ENCODE data around the gene NMRAL1.

NMRAL1 gene

GRCh38 chr16:4433914-4434787 is 40.3 kb downstream of the NMRAL1 start:
- no peak for TF ChIP-seq GATA3 (IDR thresholded peaks at IDR 0.05; ENCODE audit: low read depth, low read length)
- no peak for TF ChIP-seq GATA2 (IDR thresholded peaks at IDR 0.05; ENCODE audit: low read depth, low read length)

DNA sequence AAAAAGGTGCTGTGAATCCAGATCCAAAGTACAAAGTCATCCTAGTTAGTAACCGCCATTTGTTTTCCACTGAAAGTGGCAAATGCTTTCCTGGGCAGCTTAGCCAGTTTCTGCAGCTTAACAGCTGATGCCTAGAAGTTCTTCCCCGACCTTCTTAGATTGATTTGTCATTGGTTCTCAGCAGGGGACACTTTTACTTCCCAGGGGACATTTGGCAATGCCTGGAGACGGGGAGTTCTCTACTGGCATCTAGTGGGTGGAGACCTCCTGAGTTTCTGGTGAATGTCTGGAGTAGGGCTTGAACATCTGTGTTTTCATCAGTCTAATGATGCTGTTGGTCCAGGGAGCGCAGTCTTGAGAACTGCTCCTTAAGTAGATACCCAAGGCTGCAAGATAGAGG is 41.2 kb downstream of the NMRAL1 start:
- TF ChIP-seq GATA3 (IDR thresholded peaks at IDR 0.05; ENCODE audit: low read depth, low read length) = no peak
- TF ChIP-seq GATA2 (IDR thresholded peaks at IDR 0.05; ENCODE audit: low read depth, low read length) = no peak

GRCh38 chr16:4431023-4431422 is 43.4 kb downstream of the NMRAL1 start:
- TF ChIP-seq GATA3 (IDR thresholded peaks at IDR 0.05; ENCODE audit: low read depth, low read length) (no peak), GATA2 (IDR thresholded peaks at IDR 0.05; ENCODE audit: low read depth, low read length) (no peak)

DNA sequence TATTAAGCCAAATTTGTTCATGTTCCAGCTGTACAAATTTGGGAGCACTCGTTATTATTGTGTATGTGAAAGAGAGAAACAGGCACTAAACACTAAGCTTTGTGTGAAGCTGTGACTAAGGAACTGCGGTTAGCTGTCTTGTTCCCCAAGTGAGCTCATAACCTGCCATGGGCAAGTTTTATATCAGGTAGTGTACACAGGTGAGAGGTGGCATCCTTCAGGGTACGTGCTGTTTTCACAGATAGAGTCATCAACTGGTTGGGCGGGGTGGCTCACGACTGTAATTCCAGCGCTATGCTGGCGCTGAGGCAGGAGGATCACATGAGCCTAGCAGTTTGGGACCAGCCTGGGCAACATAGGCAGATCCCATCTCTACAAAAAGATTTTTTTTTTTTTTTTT is 45.9 kb downstream of the NMRAL1 start:
- TF ChIP-seq GATA3 (IDR thresholded peaks at IDR 0.05; ENCODE audit: low read depth, low read length) = no peak
- no peak for TF ChIP-seq GATA2 (IDR thresholded peaks at IDR 0.05; ENCODE audit: low read depth, low read length)

GRCh38 chr16:4426722-4427372 is 47.6 kb downstream of the NMRAL1 start:
- TF ChIP-seq GATA2 (IDR thresholded peaks at IDR 0.05; ENCODE audit: low read depth, low read length) (no peak), GATA3 (IDR thresholded peaks at IDR 0.05; ENCODE audit: low read depth, low read length) (no peak)

- no peak for TF ChIP-seq GATA3 (IDR thresholded peaks at IDR 0.05; ENCODE audit: low read depth, low read length)
- TF ChIP-seq GATA2 (IDR thresholded peaks at IDR 0.05; ENCODE audit: low read depth, low read length) = no peak
These were observed 48.3 kb downstream of the NMRAL1 start for GRCh38 chr16:4426021-4426684.

DNA sequence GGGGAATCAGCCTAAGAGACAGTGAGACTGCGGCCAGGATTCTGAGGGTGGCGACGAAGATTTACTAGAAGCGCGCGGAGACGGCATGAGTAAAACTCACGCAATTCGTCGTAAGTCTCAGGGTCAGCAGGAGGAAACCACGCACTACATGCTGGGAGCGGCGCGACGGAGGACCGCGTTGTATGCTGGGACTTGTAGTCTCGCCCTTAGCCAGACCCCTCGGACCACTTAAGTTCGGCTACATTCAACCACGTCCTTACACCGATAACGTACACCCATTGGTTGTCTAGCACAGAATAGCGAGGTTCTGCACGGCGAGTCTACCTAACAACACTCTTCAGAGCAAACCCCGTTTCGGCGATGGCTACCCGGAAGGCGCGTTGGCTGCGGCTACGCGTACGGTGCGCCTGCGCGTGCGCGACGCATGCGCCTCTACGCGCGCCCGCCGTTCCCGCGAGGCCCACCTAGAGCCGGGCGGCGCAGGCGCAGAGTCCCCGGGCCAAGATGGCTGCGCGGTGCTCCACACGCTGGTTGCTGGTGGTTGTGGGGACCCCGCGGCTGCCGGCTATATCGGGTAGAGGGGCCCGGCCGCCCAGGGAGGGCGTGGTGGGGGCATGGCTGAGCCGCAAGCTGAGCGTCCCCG is 48.9 kb downstream of the NMRAL1 start, which contains the start of gene DNAJA3:
Gene DNAJA3 (plus strand): TSS at position 491 of the 643 bp plus-strand sequence. CDS start 14 bp downstream, at position 505.
- TF ChIP-seq GATA2 (IDR thresholded peaks at IDR 0.05; ENCODE audit: low read depth, low read length) (no peak), GATA3 (IDR thresholded peaks at IDR 0.05; ENCODE audit: low read depth, low read length) (no peak)

- TF ChIP-seq GATA2 (IDR thresholded peaks at IDR 0.05; ENCODE audit: low read depth, low read length) (no peak), GATA3 (IDR thresholded peaks at IDR 0.05; ENCODE audit: low read depth, low read length) (no peak)
These were observed 53.8 kb downstream of the NMRAL1 start for GRCh38 chr16:4420505-4421105.

DNA sequence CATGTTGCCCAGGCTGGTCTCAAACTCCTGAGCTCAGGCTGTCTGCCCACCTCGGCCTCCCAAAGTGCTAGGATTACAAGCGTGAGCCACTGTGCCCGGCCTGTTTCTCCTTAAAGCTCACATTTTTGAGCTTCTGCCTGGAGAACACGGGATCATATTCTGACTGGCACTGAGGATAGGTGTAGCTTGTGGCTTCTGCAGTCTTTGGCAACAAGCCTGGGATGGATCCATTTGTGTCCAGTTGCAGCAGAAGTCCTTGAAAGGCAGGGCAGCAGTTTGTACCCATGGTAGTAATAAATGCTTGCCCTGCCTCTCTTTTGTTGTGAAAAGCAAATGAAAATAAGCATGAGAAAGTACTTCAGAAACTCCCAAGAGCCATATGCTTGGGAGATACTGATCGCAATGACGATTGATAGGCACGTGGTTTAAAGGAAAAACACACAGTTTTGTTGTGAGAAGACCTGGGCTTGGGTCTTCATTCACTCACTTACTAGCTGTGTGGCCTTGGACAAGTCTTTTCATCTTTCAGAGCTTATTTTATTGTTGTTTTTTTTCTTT is 54.9 kb downstream of the NMRAL1 start:
- no peak for TF ChIP-seq GATA2 (IDR thresholded peaks at IDR 0.05; ENCODE audit: low read depth, low read length)
- no peak for TF ChIP-seq GATA3 (IDR thresholded peaks at IDR 0.05; ENCODE audit: low read depth, low read length)

DNA sequence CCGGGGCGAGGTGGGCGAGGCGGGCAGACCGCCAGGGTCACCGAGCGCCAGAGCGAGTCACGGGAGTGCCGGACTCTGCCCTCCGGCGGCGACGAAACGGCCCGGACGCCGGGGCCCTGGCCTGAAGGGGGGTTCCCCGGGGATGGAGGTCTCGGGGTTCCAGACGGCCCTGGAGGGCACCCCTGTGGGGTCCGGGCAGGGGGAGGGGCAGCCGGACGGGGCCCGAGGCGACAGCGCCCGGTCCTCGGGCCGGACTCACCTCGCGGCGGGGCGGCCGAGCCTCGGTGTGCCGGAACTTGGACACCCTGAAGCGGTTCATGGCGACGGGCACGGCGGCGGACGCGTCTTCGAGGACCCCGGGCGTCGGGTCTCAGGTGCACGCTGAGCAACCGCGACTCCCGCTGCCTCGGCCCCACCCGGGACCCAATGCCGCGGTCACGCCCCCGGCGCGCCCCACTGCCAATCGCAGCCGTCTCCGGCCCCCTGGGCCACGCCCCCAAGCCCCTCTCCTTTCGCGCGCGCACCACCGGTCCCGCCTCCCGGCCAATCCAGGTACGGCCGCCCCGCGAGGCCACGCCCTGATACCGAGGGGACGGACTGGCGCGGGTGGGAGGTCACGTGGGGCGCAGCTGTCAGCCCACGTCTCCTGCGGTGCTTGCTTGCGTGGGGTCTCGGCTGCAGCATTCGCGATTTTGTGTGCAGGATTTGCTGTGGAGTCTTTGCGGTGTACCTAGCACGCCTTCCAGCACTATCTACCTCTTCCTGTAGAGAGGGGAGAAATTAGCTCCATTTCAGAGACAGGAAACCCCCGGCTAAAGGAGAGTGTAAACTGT is 58.0 kb downstream of the NMRAL1 start, which contains the start of gene CORO7:
Gene CORO7 (minus strand): TSS at position 397 of the 833 bp plus-strand sequence. CDS start 78 bp downstream, at position 319.
- TF ChIP-seq GATA2 (IDR thresholded peaks at IDR 0.05; ENCODE audit: low read depth, low read length) = no peak
- TF ChIP-seq GATA3 (IDR thresholded peaks at IDR 0.05; ENCODE audit: low read depth, low read length) = no peak

DNA sequence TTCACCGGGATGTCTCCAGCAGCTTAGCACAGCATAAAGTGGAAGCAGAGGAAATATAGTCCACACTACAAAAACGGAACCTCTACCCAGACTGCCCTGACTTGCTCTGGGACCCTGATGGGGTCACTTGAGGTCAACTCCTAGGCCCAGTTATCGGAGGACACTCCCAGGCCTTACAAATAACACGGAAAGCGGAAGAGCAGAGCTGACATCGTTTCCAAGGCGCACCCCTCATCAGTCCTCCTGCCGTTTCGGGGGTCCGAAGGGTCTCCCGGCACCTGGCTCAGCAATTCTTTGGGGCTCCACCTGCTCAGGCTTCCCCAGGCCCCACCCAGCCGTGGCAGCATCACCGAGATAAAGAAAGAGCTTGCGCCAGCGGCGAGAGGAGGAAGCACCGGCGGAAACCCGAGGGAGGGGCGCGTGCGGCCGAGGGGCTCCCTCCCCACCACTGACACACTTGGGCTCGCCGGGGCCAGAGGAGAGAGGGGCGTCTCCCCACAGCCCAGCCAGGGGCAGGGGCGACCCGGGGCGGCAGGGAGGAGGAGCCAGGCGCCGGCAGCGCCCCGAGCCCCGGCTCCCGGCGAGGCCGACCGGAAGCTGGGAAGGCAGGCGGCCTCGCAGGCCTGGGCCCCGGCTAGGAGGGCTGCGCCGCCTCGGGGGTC is 58.8 kb downstream of the NMRAL1 start:
- TF ChIP-seq GATA2 (IDR thresholded peaks at IDR 0.05; ENCODE audit: low read depth, low read length) = no peak
- TF ChIP-seq GATA3 (IDR thresholded peaks at IDR 0.05; ENCODE audit: low read depth, low read length) = no peak

All from SH-SY5Y (cell line).